H1 (cell line): Measurements from ENCODE around the gene NCBP2. TPM values are rescaled to one million over a fixed set of nuclear protein-coding genes. Genes with fewer than 3 reads are reported as not detected.

Source experiments
- BCL11A ChIP-seq, 2 experiments: IDR thresholded peaks; one replicate each; pipeline ENCODE4 v1.6.1; 2011; ENCODE audit warnings: low read depth in 2 of 2, low read length in 2 of 2, mild to moderate bottlenecking in 2 of 2
- CHD7 ChIP-seq: fragments of 300-600 bp; sonication (generic); IDR thresholded peaks from 2 replicates; pipeline ENCODE4 v1.7.1; 2012; ENCODE audit warnings: low read length, moderate library complexity, mild to moderate bottlenecking, inconsistent platforms; ENCODE audit not compliant: insufficient replicate concordance
- HDAC6 ChIP-seq: IDR thresholded peaks from one replicate; pipeline ENCODE4 v1.7.1; 2012; ENCODE audit warnings: low read depth, mild to moderate bottlenecking, inconsistent platforms, low read length, moderate library complexity
- JUN ChIP-seq: IDR thresholded peaks from 2 replicates; pipeline ENCODE4 v1.6.1; 2011; ENCODE audit warnings: low read depth, mild to moderate bottlenecking, improper control_type of control experiment, low read length
- KDM4A ChIP-seq: IDR thresholded peaks from one replicate; pipeline ENCODE4 v1.7.1; 2012; ENCODE audit warnings: low read depth, mild to moderate bottlenecking, moderate library complexity, low read length, inconsistent platforms; ENCODE audit not compliant: severe bottlenecking
- MAX ChIP-seq: IDR thresholded peaks from 2 replicates; pipeline ENCODE4 v1.6.1; 2012; ENCODE audit warnings: inconsistent platforms
- TAF7 ChIP-seq: optimal IDR thresholded peaks from 2 replicates; pipeline ENCODE3; 2011; ENCODE audit warnings: low read depth, mild to moderate bottlenecking, inconsistent platforms, low read length, moderate library complexity, borderline replicate concordance
- polyA plus RNA-seq, 7 experiments: library from polyadenylated mRNA; depleted of rRNA in 3 of 7; stranded (reverse) in 5 of 7; unstranded in 2 of 7; fragments of >200 nt in 5 of 7; fragments of 200-250 nt in 2 of 7; gene quantifications; 1 replicate in 5 of 7; 2 replicates in 1 of 7; 4 replicates in 1 of 7; pipeline versions ENCODE4 v1.2.1 to v1.2.3, GENCODE V29; 2011 to 2013; ENCODE audit warnings: missing spikeins in 2 of 7, mixed read lengths in 2 of 7
- total RNA-seq: library from RNA; stranded (reverse); fragmentation: NEBNext Ultra II Directional; extraction: Animal tissue kit (Norgen Biotek cat#: 25700); gene quantifications from 2 replicates; pipeline ENCODE4 v1.2.1, GENCODE V29; 2021
- TF ChIP-seq, protein P1 (sequence below): IDR thresholded peaks from 2 replicates; pipeline ENCODE4 v1.6.1; 2012; ENCODE audit warnings: low read length, inconsistent platforms

The NCBP2 gene
- total and polyA plus RNA-seq, 2 of the 8 experiments (the other 6 are each of a cell fraction or from before 2014, with no cell fraction given) = 34.1 to 100 TPM

DNA sequence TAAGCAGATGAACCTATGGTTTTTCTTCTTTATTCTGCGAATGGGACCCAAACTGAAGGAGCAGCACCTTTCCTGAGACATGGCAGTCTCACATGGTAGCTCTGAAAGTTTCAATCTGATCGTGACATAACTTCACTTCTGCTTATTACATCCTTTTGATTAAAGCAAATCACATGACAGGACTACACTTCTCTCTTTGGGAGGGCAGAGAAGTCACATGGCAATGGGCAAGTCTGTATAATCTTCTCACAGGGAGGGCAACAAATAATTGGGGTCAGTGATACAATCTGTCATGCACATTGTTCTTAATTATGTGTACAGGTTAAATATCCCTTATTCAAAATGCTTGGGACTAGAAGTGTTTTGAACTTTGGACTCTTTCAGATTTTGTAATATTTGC lies 21.6 kb downstream of the NCBP2 start (continued):
- TF ChIP-seq CHD7 (no peak), BCL11A (IDR thresholded peaks at IDR 0.05; ENCODE audit: low read depth in 2 of 2, low read length in 2 of 2) (no peak), JUN (no peak), HDAC6 (no peak), KDM4A (no peak), MAX (no peak), TAF7 (no peak)
- TF ChIP-seq, protein P1, sequence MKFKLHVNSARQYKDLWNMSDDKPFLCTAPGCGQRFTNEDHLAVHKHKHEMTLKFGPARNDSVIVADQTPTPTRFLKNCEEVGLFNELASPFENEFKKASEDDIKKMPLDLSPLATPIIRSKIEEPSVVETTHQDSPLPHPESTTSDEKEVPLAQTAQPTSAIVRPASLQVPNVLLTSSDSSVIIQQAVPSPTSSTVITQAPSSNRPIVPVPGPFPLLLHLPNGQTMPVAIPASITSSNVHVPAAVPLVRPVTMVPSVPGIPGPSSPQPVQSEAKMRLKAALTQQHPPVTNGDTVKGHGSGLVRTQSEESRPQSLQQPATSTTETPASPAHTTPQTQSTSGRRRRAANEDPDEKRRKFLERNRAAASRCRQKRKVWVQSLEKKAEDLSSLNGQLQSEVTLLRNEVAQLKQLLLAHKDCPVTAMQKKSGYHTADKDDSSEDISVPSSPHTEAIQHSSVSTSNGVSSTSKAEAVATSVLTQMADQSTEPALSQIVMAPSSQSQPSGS = no peak
